HG03280 (cell line): ENCODE measurements around the gene NPY4R.
"Not testable (repeated sequence)": the region's sequence is repeated elsewhere in the genome, so short reads cannot be mapped to it uniquely, and the experiment has no call there.

ENCODE experiments used
- ATAC-seq: cut with Tn5 transposase; IDR thresholded peaks from one replicate; pipeline ENCODE4 v1.9.1; 2021; ENCODE audit warnings: mild to moderate bottlenecking, moderate library complexity; ENCODE audit not compliant: unreplicated experiment

NPY4R gene

GRCh38 chr10:46459579-46459978 is 6.2 kb downstream of the NPY4R start:
- ATAC-seq: not testable (repeated sequence)

GRCh38 chr10:46457071-46457470 is 8.7 kb downstream of the NPY4R start:
- not testable (repeated sequence) for ATAC-seq

GRCh38 chr10:46455992-46456391 is 9.8 kb downstream of the NPY4R start:
- not testable (repeated sequence) for ATAC-seq

- ATAC-seq: not testable (repeated sequence)
These were observed 14.4 kb downstream of the NPY4R start for GRCh38 chr10:46451365-46451764.

GRCh38 chr10:46450829-46451228 is 14.9 kb downstream of the NPY4R start:
- not testable (repeated sequence) for ATAC-seq

- not testable (repeated sequence) for ATAC-seq
These were observed 18.3 kb downstream of the NPY4R start for GRCh38 chr10:46447439-46447838.

GRCh38 chr10:46445389-46446122 is 20.2 kb downstream of the NPY4R start:
- ATAC-seq: peak; percentile 55

- not testable (repeated sequence) for ATAC-seq
These were observed 22.3 kb downstream of the NPY4R start for GRCh38 chr10:46443422-46443821.

- ATAC-seq: not testable (repeated sequence)
These were observed 23.0 kb downstream of the NPY4R start for GRCh38 chr10:46442706-46443275.

- not testable (repeated sequence) for ATAC-seq
These were observed 23.9 kb downstream of the NPY4R start for GRCh38 chr10:46441837-46442278.

- ATAC-seq: not testable (repeated sequence)
These were observed 24.8 kb downstream of the NPY4R start for GRCh38 chr10:46440942-46441341.

GRCh38 chr10:46423550-46423949 is 42.2 kb downstream of the NPY4R start:
- not testable (repeated sequence) for ATAC-seq

GRCh38 chr10:46419570-46420379 is 46.0 kb downstream of the NPY4R start:
- not testable (repeated sequence) for ATAC-seq

- ATAC-seq: not testable (repeated sequence)
These were observed 47.5 kb downstream of the NPY4R start for GRCh38 chr10:46418283-46418682.

GRCh38 chr10:46415291-46415690 is 50.5 kb downstream of the NPY4R start:
- ATAC-seq: not testable (repeated sequence)

GRCh38 chr10:46412665-46413064 is 53.1 kb downstream of the NPY4R start:
- ATAC-seq: not testable (repeated sequence)

GRCh38 chr10:46411123-46411522 is 54.6 kb downstream of the NPY4R start:
- ATAC-seq: not testable (repeated sequence)
